RWPE2 (cell line): ENCODE results near the gene APBA1.

Experiments
- ATAC-seq: fragments of 200-7000 bp; cut with Tn5 transposase; 3 replicates; pipeline ENCODE4 v1.9.1; 2021; ENCODE audit warnings: low read depth
- DNase-seq: peaks from one replicate; pipeline ENCODE4 v3.0.0-alpha.2; 2020; ENCODE audit warnings: low spot score
- H3K27ac ChIP-seq: fragments of 450-650 bp; 2 replicates; pipeline ENCODE4 v1.5.1; 2017; ENCODE audit warnings: mild to moderate bottlenecking; ENCODE audit not compliant: poor library complexity, severe bottlenecking
- H3K27me3 ChIP-seq: fragments of 250-450 bp; sonication (Bioruptor Pico); 2 replicates; pipeline ENCODE4 v1.5.1; 2021; ENCODE audit warnings: mild to moderate bottlenecking, moderate library complexity; ENCODE audit not compliant: insufficient read depth, poor library complexity, severe bottlenecking
- H3K36me3 ChIP-seq: fragments of 250-450 bp; sonication (Bioruptor Pico); 2 replicates; pipeline ENCODE4 v1.5.1; 2020; ENCODE audit warnings: low read depth, mild to moderate bottlenecking, moderate library complexity
- H3K4me1 ChIP-seq: fragments of 250-450 bp; sonication (Bioruptor Pico); 2 replicates; pipeline ENCODE4 v1.5.1; 2021; ENCODE audit warnings: mild to moderate bottlenecking, moderate library complexity; ENCODE audit not compliant: insufficient read depth, poor library complexity, severe bottlenecking
- H3K4me3 ChIP-seq: fragments of 250-450 bp; sonication (Bioruptor Pico); 2 replicates; pipeline ENCODE4 v1.5.1; 2021; ENCODE audit warnings: mild to moderate bottlenecking, moderate library complexity; ENCODE audit not compliant: severe bottlenecking
- H3K9me3 ChIP-seq: fragments of 250-450 bp; sonication (Bioruptor Pico); 2 replicates; pipeline ENCODE4 v1.5.1; 2021; ENCODE audit warnings: mild to moderate bottlenecking, moderate library complexity; ENCODE audit not compliant: severe bottlenecking
- TF ChIP-seq, protein P1 (sequence below): fragments of 450-650 bp; IDR thresholded peaks from one replicate; pipeline ENCODE4 v1.5.1; 2017; ENCODE audit warnings: mild to moderate bottlenecking, moderate library complexity; ENCODE audit not compliant: poor library complexity, severe bottlenecking

The APBA1 gene

DNA sequence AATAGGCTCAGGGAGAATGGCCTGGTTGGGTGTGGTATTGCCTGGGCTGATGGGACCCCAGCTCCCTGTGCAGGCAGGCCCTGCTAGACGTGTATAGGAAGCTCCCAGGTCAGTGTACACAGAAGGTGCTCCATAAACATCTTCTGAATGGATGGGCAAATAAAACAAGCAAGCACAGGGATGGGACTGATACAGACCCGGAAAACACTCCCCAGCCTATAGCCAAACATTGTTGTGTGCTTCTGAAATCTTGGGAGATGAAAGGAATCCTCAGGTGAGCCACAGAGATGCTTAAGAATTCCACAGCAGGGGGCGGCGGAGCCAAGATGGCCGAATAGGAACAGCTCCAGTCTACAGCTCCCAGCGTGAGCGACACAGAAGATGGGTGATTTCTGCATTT is 195.4 kb downstream of the APBA1 start:
- Histone ChIP-seq H3K27ac (no peak overlapping the region), H3K9me3 (no peaks in the 10 kb centered on the region), H3K36me3 (no peaks in the 10 kb centered on the region), H3K4me3 (no peak overlapping the region), H3K27me3 (no peaks in the 10 kb centered on the region), H3K4me1 (peaks cover 9% of the 10 kb centered on the region)
- DNase-seq (no peak), ATAC-seq (no peak)
- TF ChIP-seq, protein P1, sequence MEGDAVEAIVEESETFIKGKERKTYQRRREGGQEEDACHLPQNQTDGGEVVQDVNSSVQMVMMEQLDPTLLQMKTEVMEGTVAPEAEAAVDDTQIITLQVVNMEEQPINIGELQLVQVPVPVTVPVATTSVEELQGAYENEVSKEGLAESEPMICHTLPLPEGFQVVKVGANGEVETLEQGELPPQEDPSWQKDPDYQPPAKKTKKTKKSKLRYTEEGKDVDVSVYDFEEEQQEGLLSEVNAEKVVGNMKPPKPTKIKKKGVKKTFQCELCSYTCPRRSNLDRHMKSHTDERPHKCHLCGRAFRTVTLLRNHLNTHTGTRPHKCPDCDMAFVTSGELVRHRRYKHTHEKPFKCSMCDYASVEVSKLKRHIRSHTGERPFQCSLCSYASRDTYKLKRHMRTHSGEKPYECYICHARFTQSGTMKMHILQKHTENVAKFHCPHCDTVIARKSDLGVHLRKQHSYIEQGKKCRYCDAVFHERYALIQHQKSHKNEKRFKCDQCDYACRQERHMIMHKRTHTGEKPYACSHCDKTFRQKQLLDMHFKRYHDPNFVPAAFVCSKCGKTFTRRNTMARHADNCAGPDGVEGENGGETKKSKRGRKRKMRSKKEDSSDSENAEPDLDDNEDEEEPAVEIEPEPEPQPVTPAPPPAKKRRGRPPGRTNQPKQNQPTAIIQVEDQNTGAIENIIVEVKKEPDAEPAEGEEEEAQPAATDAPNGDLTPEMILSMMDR = no peak

DNA sequence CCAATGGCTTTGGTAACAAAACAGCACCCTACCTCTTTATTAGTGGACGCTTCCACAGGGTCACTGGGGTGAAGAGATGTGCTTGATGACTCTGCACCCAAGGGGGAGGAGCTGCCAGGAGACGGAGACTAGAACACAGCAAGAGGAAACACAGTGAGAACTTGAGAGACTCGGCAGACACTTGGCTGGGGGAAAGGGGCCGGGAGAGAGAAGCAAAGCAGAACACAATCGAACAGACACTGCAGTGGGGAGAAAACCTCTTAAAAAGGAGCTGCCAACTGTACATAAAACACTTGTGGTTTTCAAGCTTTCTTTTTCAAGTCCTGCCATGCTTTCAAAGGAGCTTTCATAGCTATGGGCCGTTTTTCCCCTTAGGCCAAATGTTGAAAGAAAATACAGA is 196.2 kb downstream of the APBA1 start:
- DNase-seq (no peak), ATAC-seq (no peak)
- no peaks in the 10 kb centered on the region for H3K36me3 ChIP-seq
- H3K27ac ChIP-seq = no peak overlapping the region
- no peak overlapping the region for H3K4me3 ChIP-seq
- H3K9me3 ChIP-seq = no peaks in the 10 kb centered on the region
- H3K27me3 ChIP-seq = no peaks in the 10 kb centered on the region
- TF ChIP-seq, protein P1 = no peak
- H3K4me1 ChIP-seq = peaks cover 17% of the 10 kb centered on the region

DNA sequence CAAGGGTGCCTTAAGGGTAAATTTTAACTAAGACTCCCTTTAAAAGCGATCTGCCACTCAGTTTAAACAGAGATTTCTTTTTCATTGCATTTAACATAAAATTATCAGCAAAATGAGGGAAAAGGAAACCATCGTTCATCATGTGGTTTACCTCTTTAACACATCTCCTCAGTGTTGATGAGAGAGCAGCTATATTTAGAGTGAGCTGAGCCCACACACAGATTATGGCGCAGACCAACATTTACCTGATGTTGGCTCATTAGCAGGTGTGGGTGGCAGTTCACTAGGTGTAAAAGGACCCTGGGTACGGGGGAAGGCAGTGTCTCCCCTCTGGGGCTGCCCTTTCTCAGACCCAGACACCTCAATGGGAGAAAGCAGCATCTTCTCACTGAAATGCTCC is 197.3 kb downstream of the APBA1 start:
- Histone ChIP-seq H3K36me3 (no peaks in the 10 kb centered on the region), H3K4me1 (peaks cover 18% of the 10 kb centered on the region), H3K4me3 (no peak overlapping the region), H3K9me3 (no peaks in the 10 kb centered on the region), H3K27ac (no peak overlapping the region), H3K27me3 (no peaks in the 10 kb centered on the region)
- ATAC-seq (no peak), DNase-seq (no peak)
- TF ChIP-seq, protein P1 = no peak

DNA sequence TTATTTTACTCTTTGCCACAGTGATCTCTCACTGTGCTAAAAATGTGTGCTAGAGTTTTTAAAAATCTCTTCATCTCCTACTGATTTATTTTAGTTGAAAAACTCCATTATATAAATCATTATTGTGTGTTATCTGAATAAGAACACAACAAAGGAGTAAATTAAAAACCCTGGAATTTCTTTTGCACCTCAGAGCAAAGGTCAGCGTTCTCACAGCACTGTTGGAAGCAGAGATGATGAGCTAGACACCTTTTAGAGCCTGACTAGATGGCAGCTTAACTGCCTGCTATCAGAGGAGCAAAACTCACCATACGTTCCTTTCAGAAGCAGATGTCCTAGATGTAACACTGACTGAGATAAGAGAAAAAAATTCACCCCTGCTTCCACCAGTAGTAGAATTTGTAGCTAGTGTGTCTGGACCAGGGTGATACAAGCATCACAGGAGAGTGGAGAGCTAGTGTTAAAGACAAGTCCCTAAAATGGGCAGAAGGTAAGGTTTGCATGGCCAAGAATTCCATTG is 200.0 kb downstream of the APBA1 start:
- H3K27me3 ChIP-seq = no peaks in the 10 kb centered on the region
- ATAC-seq (no peak), DNase-seq (no peak)
- TF ChIP-seq, protein P1 = no peak
- H3K27ac ChIP-seq = peak overlapping the region; percentile 8
- no peaks in the 10 kb centered on the region for H3K36me3 ChIP-seq
- peaks cover 18% of the 10 kb centered on the region for H3K4me1 ChIP-seq
- H3K4me3 ChIP-seq = no peak overlapping the region
- no peaks in the 10 kb centered on the region for H3K9me3 ChIP-seq

DNA sequence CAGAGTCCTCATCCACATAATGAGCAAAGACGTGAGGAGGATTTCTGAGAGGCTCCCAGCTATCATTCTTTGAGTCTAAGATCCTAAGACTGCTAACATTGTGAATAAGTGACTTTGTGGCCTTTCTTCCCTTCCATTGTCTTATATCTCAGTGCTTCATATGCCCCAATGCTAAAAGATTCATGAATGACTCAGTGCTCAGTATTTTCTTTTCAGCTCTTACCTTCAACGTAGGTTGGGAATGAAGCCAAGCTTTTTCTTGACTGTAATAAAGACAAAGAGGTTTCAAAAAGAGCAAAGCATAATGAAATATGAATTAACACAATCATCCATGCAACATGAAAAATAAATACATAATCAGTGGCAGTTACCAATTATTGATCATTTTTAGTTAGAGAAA is 200.7 kb downstream of the APBA1 start:
- TF ChIP-seq, protein P1 = no peak
- ATAC-seq (peak; percentile 75), DNase-seq (no peak)
- Histone ChIP-seq H3K36me3 (no peaks in the 10 kb centered on the region), H3K27ac (peak overlapping the region; percentile 8), H3K4me1 (peaks cover 13% of the 10 kb centered on the region), H3K9me3 (no peaks in the 10 kb centered on the region), H3K27me3 (no peaks in the 10 kb centered on the region), H3K4me3 (no peak overlapping the region)
